KOPT-K1 (cell line): ENCODE results near the gene PLXNA2.

ENCODE experiments used
- H3K27ac ChIP-seq: fragments of 200-600 bp; sonication (generic); 2 replicates; pipeline ENCODE4 v1.5.1; 2016; ENCODE audit warnings: antibody characterized with exemption, mild to moderate bottlenecking, low read depth, low read length; ENCODE audit not compliant: poor library complexity, severe bottlenecking
- H3K36me3 ChIP-seq: fragments of 200-600 bp; sonication (generic); 2 replicates; pipeline ENCODE4 v1.5.1; 2017; ENCODE audit warnings: antibody characterized with exemption, mild to moderate bottlenecking, low read length, moderate library complexity; ENCODE audit not compliant: insufficient read depth
- H3K9me3 ChIP-seq: fragments of 200-600 bp; sonication (generic); 2 replicates; pipeline ENCODE4 v1.5.1; 2017; ENCODE audit warnings: antibody characterized with exemption, low read length, mild to moderate bottlenecking; ENCODE audit not compliant: insufficient read depth, poor library complexity, severe bottlenecking

Gene PLXNA2

DNA sequence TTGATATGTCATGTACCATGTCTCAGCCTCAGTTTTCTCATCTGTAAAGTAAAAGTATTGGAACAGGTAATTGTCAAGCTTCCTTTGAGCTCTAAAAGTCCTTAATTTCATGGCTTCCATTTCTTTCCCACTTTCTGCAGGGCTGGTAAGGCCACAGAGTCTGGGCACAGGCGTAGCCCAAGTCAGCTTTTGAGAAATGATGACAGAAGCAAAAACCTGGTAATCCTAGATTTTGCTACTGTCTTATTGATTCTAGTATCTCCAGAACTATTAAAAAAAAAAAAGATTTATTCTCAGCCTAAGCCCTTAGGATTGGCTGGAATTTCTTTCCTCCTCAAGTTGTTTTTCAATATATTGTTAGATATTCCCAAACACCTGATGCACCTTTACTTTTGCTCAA, 31.3 kb downstream of the PLXNA2 start:
- no peak overlapping the region for H3K27ac ChIP-seq
- H3K9me3 ChIP-seq = no peaks in the 10 kb centered on the region
- H3K36me3 ChIP-seq = no peaks in the 10 kb centered on the region

DNA sequence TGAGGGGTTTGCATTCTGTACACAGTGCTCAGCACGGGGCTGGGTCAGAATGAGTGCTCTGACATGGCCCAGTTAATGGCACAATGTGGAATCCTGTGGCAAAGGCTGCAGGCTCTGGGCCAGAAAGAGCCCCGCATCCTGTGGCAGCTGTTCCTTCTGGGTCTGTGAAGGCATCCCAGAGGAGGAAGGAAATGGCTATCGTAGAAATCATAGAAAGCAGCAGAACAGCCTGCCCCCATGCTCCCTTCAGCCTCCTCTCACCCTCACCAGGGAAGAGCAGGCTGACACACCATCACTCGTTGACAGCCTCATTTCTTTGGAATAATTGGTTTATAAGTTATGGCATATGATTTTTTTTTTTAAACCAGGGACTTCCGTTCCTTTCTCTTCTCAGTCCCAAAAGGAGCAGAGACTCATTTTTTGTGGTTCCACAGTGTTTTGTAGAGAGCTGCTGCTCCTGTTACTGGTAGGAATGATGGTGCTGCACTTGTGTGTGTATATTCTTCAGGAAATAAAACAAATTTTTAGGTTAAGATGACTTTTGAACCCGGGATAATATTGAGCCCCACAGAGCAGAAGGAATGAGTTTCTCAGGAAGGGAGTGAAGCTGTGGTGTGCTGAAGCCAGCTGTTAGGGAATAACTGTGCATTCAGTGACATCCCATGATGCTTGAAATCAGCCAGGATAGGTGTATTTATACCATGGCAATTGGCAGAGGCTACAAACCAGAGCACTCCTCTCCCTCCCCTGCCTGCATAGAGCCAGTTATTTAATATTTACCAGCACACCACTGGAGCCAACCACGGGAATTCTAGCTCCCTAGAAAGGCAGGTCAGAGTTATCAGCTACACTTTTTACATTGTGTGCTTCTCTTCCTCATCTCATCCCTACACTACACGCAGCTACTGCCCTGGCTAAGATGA, 32.0 kb downstream of the PLXNA2 start:
- Histone ChIP-seq H3K36me3 (no peaks in the 10 kb centered on the region), H3K9me3 (no peaks in the 10 kb centered on the region), H3K27ac (no peak overlapping the region)

DNA sequence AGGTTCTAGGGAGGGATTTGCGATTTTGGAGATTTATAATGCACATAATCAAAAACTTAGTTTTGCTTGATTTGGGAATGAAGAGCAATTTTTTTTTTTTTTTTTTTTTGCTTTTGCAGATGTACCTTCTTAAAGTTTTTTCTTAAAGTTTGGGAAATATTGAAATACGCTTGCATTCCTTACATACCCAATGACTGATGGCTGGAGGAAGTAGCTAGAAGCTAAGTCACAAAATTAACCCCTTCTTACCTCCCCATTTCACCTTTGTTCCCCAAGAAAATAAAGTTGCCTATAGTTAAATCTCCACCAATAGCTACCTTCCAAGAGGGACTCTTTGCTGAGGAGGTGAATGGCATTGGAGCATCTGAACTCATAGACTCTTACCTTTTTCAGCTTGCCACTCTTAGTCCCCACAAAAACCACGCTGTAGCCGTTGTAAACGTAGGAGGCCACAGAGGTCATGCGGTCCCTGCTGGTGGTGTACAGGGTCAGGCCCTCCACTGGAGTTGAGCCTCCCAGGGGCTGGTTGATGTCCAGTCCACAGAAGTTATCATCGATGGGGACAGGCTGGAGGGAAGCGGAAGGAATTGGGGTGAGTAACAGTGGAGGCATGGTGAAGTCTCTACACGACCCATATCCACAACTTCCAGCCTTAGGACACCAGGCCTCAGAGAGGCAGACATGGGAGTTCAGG, 34.1 kb downstream of the PLXNA2 start:
- Histone ChIP-seq H3K9me3 (no peaks in the 10 kb centered on the region), H3K36me3 (no peaks in the 10 kb centered on the region), H3K27ac (no peak overlapping the region)

DNA sequence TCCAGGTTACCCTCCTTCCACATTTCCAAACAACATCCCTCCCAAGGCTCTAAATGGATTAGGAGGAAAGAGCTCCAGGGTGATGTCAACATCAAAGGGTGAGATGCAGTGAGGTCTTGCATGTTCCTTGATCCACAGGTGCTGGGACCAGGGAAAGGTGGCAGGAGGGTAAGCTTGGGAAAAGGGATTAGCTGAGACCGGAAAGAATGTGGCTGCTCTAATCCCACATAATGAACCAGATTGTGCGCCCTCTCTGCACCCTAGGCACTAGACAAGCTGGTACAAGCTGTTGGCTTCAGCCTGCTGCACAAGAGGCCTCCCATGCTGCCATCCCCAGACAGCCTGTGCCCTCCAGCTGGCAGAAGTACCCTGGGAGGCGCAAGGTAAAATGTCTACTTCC, 34.9 kb downstream of the PLXNA2 start:
- Histone ChIP-seq H3K27ac (no peak overlapping the region), H3K36me3 (no peaks in the 10 kb centered on the region), H3K9me3 (no peaks in the 10 kb centered on the region)

DNA sequence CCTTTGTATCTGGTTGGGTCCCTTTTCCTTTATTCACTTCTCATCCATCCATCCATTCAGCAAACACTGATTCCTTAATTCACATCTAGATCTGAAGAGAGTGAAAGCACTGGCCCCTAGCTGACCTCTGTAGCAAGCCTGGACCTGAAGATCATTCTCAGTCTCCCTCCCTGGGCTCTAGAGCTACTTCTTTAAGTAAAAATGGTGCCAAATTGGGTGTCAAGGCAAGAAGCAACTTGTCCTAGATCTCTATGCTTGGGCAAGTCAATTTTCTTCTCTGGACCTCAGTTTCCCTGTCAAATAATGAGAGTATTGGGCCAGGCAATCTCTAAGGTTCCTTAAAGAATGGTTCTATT, 36.1 kb downstream of the PLXNA2 start:
- Histone ChIP-seq H3K36me3 (no peaks in the 10 kb centered on the region), H3K9me3 (no peaks in the 10 kb centered on the region), H3K27ac (no peak overlapping the region)

DNA sequence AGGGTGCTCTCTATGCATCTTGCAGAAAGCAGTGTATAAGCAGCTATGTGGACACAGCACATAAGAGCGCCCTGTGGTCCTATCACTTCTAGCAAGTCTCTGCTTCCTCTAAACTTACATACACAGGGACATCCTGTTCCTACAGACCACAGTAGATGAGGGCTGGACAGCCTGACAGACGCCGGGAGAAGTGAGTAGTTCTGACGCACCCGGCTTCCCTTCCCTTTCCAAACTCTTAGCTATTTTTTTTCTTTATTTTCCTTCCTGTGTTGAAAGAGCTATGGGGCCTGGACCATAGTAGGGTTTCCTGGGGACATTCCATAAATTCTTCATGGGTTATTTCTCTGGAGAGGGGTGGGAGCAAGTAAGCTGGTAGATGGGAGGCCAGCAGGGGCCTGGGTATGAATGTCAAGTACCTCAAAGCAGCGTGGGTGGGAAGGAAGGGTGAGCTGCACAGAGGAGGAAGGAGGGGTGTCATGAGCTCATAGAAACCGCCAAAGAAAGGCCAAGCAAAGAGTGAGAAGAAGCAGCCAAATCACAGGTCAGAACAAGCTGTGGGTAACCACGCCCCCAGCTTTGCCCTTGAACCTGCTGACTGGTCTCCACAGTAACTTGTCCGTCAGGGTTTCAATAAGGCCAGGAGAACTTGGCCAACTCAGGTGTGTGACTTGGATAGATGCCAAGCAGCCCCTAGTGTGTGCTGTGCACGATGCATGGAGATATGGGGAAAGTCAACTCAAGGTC, 36.6 kb downstream of the PLXNA2 start:
- no peaks in the 10 kb centered on the region for H3K36me3 ChIP-seq
- H3K9me3 ChIP-seq = no peaks in the 10 kb centered on the region
- H3K27ac ChIP-seq = no peak overlapping the region

DNA sequence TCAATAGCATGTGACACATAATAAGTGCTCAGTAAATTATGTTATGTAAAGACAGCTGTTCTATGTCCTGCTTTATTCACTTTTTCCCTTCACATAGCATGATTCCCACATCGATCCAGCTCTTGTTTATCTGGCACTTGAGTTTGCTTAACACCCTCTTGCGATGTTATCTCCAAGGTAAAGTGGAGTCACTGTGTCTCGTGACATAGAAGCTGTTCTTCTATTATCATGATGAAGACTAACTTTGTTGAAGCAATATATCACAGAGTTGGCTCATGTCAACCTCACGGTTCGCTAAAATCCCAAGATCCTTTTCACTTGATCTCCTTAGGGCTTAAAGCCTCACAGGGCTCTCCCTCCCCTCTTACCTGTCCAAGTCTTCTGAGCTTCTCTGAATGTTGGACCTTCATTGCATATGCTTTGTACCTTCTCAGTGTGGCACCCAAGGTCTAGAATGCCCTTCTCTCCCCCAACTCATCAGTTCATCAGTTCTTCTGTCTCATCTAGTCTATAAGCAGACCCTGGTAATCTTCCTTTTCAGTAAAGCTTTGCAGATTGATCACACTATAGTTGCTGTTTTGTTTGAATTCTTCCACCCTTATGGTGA, 38.0 kb downstream of the PLXNA2 start:
- H3K36me3 ChIP-seq = no peaks in the 10 kb centered on the region
- no peak overlapping the region for H3K27ac ChIP-seq
- no peaks in the 10 kb centered on the region for H3K9me3 ChIP-seq

DNA sequence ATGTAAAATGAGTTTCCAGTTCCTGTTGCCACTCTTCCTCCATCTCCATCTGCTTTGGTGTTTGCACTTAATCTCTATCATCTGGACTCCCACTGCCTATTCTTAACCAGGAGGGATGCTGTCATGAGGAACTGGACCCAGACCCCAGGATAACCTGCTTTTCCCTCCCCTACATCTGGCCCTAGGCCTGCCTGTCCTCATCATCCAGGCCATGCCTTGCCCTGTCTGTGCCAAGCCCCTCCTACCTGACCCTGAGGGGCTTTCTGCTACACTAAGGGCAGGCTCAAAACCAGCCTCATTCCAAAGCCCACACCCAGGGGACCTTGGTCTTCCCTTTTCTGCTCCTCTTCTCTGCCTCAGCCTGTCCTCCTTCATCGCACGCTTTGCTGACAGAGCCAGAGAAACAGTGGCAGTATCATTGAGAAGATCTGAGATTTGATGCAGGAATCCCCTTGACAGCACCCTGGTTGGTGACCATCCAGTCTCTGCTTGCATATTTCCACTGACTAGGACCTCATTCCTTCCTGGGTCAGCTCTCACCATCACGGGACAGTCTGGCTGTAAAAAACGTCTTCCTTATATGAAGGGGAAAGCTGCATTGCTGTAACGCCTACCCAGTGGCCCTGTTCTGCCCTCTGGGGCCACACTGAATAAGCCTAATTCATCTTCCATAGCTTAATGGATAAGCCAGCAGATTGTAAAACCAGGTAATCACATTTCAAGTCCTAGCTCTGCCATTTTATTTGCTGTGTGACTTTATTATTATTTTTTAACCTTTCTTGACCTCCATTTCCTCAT, 38.8 kb downstream of the PLXNA2 start:
- Histone ChIP-seq H3K27ac (no peak overlapping the region), H3K9me3 (no peaks in the 10 kb centered on the region), H3K36me3 (no peaks in the 10 kb centered on the region)

DNA sequence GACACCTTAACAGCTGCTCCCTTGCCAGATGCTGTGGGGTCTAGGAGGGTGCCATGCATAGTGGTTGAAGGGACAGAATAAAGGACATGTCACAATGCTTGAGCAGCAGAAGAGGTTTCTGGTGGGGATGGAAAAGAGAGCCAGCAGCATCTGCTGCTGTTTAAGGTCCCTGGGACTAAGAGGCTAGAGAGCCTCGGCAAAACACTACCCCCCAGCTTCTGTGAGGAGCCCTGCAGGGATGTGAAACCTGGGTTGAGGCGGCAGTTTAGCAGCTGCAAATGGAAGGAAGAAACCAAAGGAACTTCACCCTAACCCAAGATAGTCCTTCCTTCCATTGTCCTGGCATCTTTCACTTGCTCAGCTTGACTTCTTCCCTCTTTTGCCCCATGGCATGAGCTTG, 39.4 kb downstream of the PLXNA2 start:
- H3K36me3 ChIP-seq = no peaks in the 10 kb centered on the region
- no peaks in the 10 kb centered on the region for H3K9me3 ChIP-seq
- H3K27ac ChIP-seq = no peak overlapping the region

DNA sequence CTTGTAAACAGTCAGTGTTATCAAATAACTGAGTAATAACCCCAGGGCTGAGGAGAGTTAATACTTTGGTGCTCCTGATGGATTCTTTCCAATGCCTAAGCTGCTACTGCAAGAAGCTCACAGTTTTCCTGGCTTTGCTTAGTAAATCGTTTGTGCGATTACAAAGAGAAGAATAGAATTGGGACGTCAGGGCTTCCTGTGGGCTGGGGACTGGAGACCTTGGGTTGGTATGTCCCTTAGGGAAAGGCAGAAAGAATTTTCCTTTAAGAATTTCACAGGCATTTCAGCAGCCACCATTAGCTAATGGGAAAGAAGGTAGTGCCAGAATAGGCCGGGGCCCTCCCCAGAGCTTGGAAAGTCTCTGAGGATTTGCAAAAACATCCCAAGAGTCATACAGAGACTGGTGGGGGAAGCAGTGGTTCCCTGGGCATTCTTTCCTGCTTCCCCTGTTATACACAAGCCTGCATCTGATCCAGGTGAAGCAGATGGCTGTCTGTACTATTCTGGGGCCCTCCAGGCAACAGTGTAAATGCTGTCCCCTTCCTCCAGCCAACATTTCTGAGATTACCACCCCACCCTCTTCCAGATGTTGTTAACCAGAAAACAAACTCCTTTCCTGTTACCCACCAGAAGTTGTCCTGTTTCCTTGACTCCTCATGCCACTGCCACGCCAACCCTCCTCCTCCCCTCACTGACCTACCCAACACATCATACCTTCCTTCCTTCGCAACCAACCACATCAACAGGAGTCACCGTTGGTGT, 40.2 kb downstream of the PLXNA2 start:
- no peaks in the 10 kb centered on the region for H3K36me3 ChIP-seq
- H3K27ac ChIP-seq = no peak overlapping the region
- H3K9me3 ChIP-seq = no peaks in the 10 kb centered on the region

DNA sequence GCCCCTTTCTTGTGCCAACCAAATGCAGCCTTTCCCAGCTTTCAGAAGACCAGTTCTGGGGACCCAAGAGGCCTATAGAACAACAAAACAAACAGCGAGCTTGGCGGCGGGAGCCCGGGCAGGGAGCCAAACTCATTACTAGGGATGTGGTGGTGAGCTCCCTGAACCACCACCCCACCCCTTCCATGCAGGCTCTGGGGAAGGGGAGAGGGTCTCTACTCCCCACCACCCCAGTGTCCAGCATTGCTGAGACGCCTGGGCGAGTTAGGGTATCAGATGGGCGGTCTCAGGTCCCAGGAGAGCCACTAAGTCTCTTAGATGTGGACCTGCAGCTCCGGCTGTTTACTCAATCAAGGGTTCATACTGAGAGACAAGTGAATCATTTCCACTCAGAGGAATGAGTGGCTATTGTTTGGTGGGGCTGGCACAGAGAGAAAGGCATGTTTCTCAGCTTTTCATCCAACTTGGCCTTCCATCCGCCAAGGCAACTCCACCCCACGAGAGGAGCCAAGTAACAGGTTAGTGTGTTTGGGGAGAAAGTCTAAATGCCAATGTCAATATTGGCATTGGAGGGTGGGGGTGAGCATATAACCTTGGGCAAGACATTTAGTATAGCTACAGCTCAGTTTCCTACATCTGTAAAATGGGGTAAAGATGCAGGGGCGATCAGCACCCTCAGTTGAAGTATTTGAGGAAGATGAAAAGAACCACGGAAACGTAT, 40.9 kb downstream of the PLXNA2 start:
- Histone ChIP-seq H3K27ac (no peak overlapping the region), H3K9me3 (no peaks in the 10 kb centered on the region), H3K36me3 (no peaks in the 10 kb centered on the region)

DNA sequence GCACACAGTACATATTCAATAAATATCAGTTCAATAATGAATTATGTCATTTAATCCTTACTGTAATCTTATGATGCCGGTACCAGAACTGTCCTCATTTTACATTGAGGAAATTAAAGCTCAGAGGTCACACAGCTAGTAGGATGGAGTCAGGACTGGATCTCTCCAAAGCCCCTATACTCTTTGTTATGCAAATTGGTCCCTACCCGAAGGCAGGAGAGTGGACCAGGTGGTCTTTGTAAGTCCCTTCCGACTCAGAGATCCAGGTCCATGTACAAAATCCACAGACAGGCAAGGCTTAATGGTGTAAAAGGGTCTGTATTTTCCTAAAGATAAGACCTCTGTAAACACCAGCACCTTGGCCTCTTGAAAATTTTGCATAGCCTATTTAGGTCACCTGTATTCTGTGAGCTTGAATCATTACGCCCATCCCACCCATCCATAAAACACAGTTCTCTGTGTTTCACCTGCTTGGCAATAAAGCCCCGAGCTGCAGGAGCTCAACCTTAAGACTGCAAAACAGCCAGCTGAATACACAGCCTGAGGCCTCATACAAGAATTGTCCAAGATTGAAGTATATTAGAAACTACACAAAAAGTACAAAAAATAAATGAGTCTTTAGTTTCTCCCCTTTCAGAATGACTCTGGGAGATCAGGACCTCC, 41.7 kb downstream of the PLXNA2 start:
- Histone ChIP-seq H3K9me3 (no peaks in the 10 kb centered on the region), H3K27ac (no peak overlapping the region), H3K36me3 (no peaks in the 10 kb centered on the region)

DNA sequence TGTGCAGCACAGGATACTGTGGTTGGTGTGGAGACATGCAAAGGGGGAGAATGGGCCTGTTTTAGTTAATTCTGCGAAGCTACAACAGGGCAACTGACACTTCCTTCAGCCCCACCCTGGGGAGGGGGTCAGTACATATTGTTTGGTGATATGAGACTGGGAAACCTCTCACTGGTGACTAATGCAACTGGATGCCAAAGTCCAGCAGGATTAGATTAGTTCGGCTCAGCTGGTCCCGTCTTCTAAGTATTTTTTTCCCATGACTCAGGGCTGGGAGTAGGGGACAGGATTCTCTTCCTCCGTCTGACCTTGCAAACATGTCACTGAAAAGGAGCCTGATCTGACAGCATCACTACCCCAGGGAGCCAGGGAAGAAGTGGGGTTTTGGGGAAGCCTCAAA, 43.0 kb downstream of the PLXNA2 start:
- no peak overlapping the region for H3K27ac ChIP-seq
- H3K36me3 ChIP-seq = no peaks in the 10 kb centered on the region
- H3K9me3 ChIP-seq = no peaks in the 10 kb centered on the region
